Measurements from ENCODE around the gene DIP2C. TPM values are rescaled to one million over a fixed set of nuclear protein-coding genes. Genes with fewer than 3 reads are reported as not detected.

Gene DIP2C
- total RNA-seq, 1 experiment from 2014 or later: 11.0 TPM

GRCh38 chr10:273088-273487 lies 416.4 kb downstream of the DIP2C start:
- Mint-ChIP-seq H3K27me3 (ENCODE audit: unreplicated experiment) (no peaks in the 10 kb centered on the region), H3K4me3 (ENCODE audit: low read depth, unreplicated experiment) (no peak overlapping the region), H3K4me1 (ENCODE audit: low read depth, unreplicated experiment) (no peaks in the 10 kb centered on the region), H3K36me3 (ENCODE audit: insufficient read depth, unreplicated experiment) (peaks cover 4% of the 10 kb centered on the region), H3K9me3 (ENCODE audit: low read depth, unreplicated experiment) (no peaks in the 10 kb centered on the region), H3K27ac (ENCODE audit: unreplicated experiment) (no peak overlapping the region)
- BruUV-seq (replicated peaks): no TSS peak
- no peak for DNase-seq
- intact Hi-C loops (cut with micrococcal nuclease; ENCODE audit: unreplicated experiment): no loop called here
- TF ChIP-seq, protein P1, sequence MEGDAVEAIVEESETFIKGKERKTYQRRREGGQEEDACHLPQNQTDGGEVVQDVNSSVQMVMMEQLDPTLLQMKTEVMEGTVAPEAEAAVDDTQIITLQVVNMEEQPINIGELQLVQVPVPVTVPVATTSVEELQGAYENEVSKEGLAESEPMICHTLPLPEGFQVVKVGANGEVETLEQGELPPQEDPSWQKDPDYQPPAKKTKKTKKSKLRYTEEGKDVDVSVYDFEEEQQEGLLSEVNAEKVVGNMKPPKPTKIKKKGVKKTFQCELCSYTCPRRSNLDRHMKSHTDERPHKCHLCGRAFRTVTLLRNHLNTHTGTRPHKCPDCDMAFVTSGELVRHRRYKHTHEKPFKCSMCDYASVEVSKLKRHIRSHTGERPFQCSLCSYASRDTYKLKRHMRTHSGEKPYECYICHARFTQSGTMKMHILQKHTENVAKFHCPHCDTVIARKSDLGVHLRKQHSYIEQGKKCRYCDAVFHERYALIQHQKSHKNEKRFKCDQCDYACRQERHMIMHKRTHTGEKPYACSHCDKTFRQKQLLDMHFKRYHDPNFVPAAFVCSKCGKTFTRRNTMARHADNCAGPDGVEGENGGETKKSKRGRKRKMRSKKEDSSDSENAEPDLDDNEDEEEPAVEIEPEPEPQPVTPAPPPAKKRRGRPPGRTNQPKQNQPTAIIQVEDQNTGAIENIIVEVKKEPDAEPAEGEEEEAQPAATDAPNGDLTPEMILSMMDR (IDR thresholded peaks at IDR 0.05; ENCODE audit: unreplicated experiment): no peak
- CTCF ChIA-PET: no interaction called here

DNA sequence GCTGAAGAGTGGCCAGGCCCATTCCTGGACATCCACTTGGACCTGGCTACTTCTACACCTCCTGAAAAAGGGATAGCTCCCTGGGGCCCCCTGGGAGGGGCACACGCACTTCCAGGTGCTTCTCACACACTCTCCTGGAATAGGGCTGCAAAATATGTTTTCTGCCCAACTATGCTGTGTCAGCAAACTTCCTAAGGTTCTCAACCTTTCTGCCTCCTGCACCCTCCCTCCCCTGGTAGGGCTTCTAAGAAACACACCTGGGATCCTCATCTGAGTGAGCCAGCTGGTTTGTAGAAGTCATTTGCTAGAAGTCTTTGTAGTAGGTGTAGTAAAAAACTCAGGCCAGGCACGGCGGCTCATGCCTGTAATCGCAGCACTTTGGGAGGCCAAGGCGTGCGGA lies 417.7 kb downstream of the DIP2C start:
- TF ChIP-seq, protein P1 (IDR thresholded peaks at IDR 0.05; ENCODE audit: unreplicated experiment): no peak
- no peaks in the 10 kb centered on the region for H3K9me3 Mint-ChIP-seq (ENCODE audit: low read depth, unreplicated experiment)
- peaks cover 11% of the 10 kb centered on the region for H3K4me1 Mint-ChIP-seq (ENCODE audit: low read depth, unreplicated experiment)
- peaks cover 4% of the 10 kb centered on the region for H3K36me3 Mint-ChIP-seq (ENCODE audit: insufficient read depth, unreplicated experiment)
- no peak overlapping the region for H3K27ac Mint-ChIP-seq (ENCODE audit: unreplicated experiment)
- CTCF ChIA-PET: no interaction called here
- BruUV-seq (replicated peaks): no TSS peak
- no peak for DNase-seq
- H3K4me3 Mint-ChIP-seq (ENCODE audit: low read depth, unreplicated experiment): no peak overlapping the region
- intact Hi-C loops (cut with micrococcal nuclease; ENCODE audit: unreplicated experiment): no loop called here
- H3K27me3 Mint-ChIP-seq (ENCODE audit: unreplicated experiment): no peaks in the 10 kb centered on the region

DNA sequence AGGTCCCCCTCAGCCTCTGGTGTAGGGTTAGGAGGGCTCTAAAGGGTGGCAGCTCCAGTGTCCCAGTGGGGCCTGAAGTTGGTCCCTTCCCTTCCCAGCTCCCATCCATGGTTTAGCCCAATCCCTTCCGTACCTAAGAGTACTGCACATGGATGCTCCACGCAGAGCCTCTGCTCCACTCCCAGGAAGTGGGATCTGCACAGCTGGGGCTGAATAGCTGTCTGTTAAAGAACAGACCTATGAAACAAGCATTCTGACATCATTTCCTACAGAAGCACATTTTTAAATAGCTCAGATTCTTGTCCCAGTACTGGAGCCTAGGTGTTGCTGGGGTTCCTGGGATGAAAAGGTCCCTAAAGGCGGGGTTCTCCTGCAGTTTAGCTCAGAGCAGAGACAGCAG lies 418.3 kb downstream of the DIP2C start:
- Mint-ChIP-seq H3K4me1 (ENCODE audit: low read depth, unreplicated experiment) (peaks cover 11% of the 10 kb centered on the region), H3K9me3 (ENCODE audit: low read depth, unreplicated experiment) (no peaks in the 10 kb centered on the region), H3K27me3 (ENCODE audit: unreplicated experiment) (no peaks in the 10 kb centered on the region), H3K36me3 (ENCODE audit: insufficient read depth, unreplicated experiment) (peaks cover 4% of the 10 kb centered on the region), H3K27ac (ENCODE audit: unreplicated experiment) (no peak overlapping the region), H3K4me3 (ENCODE audit: low read depth, unreplicated experiment) (no peak overlapping the region)
- intact Hi-C loops (cut with micrococcal nuclease; ENCODE audit: unreplicated experiment): no loop called here
- no TSS peak for BruUV-seq (replicated peaks)
- CTCF ChIA-PET: no interaction called here
- TF ChIP-seq, protein P1 (IDR thresholded peaks at IDR 0.05; ENCODE audit: unreplicated experiment): no peak
- no peak for DNase-seq

GRCh38 chr10:269440-270074 lies 419.9 kb downstream of the DIP2C start:
- no peak for DNase-seq
- TF ChIP-seq, protein P1 (IDR thresholded peaks at IDR 0.05; ENCODE audit: unreplicated experiment): no peak
- H3K4me3 Mint-ChIP-seq (ENCODE audit: low read depth, unreplicated experiment): no peak overlapping the region
- peaks cover 4% of the 10 kb centered on the region for H3K36me3 Mint-ChIP-seq (ENCODE audit: insufficient read depth, unreplicated experiment)
- no peaks in the 10 kb centered on the region for H3K9me3 Mint-ChIP-seq (ENCODE audit: low read depth, unreplicated experiment)
- CTCF ChIA-PET: no interaction called here
- no peaks in the 10 kb centered on the region for H3K27me3 Mint-ChIP-seq (ENCODE audit: unreplicated experiment)
- H3K4me1 Mint-ChIP-seq (ENCODE audit: low read depth, unreplicated experiment): peaks cover 11% of the 10 kb centered on the region
- intact Hi-C loops (cut with micrococcal nuclease; ENCODE audit: unreplicated experiment): no loop called here
- no peak overlapping the region for H3K27ac Mint-ChIP-seq (ENCODE audit: unreplicated experiment)
- no TSS peak for BruUV-seq (replicated peaks)

Data from Calu3 (cell line).